Common myeloid progenitor, CD34-positive (primary cell): ENCODE data around the gene PRCD.
A peak's percentile ranks its signal among the peaks of the same experiment; 100 is the strongest.
"Not testable (repeated sequence)": the region's sequence is repeated elsewhere in the genome, so short reads cannot be mapped to it uniquely, and the experiment has no call there.

Experiments used
- CTCF ChIA-PET: fragments of 350-600 bp; sonication (Branson Sonifier 250); formaldehyde crosslinking; loops from one replicate; lab custom pipeline; 2021; ENCODE audit warnings: antibody characterized with exemption; lab: Charles Lee
- POLR2A ChIA-PET: fragments of 350-600 bp; sonication (Branson Sonifier 250); formaldehyde crosslinking; loops from one replicate; lab custom pipeline; 2021; ENCODE audit warnings: antibody characterized with exemption; lab: Charles Lee
- DNase-seq, 3 donors: peaks; one replicate each; pipeline versions ENCODE4 v3.0.0 to v3.0.0-alpha.2; 2013
- H3K27ac ChIP-seq, 2 experiments: 1 replicate in 1 of 2; 2 replicates in 1 of 2; pipeline ENCODE4 v1.7.0; 2013; ENCODE audit warnings: inconsistent platforms in 2 of 2, low read length in 2 of 2, mild to moderate bottlenecking in 2 of 2, low read depth in 1 of 2, moderate library complexity in 1 of 2; ENCODE audit not compliant: severe bottlenecking in 2 of 2, insufficient read depth in 1 of 2, poor library complexity in 1 of 2
- H3K27me3 ChIP-seq, 5 experiments: replicated peaks in 2 of 5; 1 replicate in 3 of 5; 2 replicates in 2 of 5; pipeline versions ENCODE4 v1.6.1 to v1.7.0; 2013; ENCODE audit warnings: low read length in 4 of 5, mild to moderate bottlenecking in 2 of 5, moderate library complexity in 2 of 5, inconsistent platforms in 1 of 5; ENCODE audit not compliant: insufficient read depth in 5 of 5, control insufficient read depth in 4 of 5
- H3K36me3 ChIP-seq, 4 experiments: 1 replicate in 2 of 4; 2 replicates in 2 of 4; pipeline versions ENCODE4 v1.6.1 to v1.7.0; 2013; ENCODE audit warnings: low read length in 3 of 4, control low read depth in 1 of 4, mild to moderate bottlenecking in 1 of 4; ENCODE audit not compliant: control insufficient read depth in 4 of 4, insufficient read depth in 4 of 4
- H3K4me1 ChIP-seq, 4 experiments: 1 replicate in 3 of 4; 2 replicates in 1 of 4; pipeline versions ENCODE4 v1.6.1 to v1.7.1; 2013; ENCODE audit warnings: low read length in 3 of 4, mild to moderate bottlenecking in 3 of 4, control low read depth in 1 of 4, inconsistent platforms in 1 of 4, moderate library complexity in 1 of 4; ENCODE audit not compliant: control insufficient read depth in 4 of 4, insufficient read depth in 4 of 4; ENCODE audit errors: control extremely low read depth in 1 of 4
- H3K4me3 ChIP-seq, 7 experiments: 1 replicate in 4 of 7; 2 replicates in 3 of 7; pipeline versions ENCODE4 v1.5.1 to v1.7.0; 2013; ENCODE audit warnings: mild to moderate bottlenecking in 7 of 7, low read length in 6 of 7, moderate library complexity in 6 of 7, inconsistent platforms in 2 of 7, low read depth in 2 of 7, control low read depth in 1 of 7; ENCODE audit not compliant: insufficient read depth in 4 of 7, control insufficient read depth in 1 of 7; ENCODE audit errors: extremely low read depth in 1 of 7
- H3K9me3 ChIP-seq, 5 experiments: 1 replicate in 4 of 5; 2 replicates in 1 of 5; pipeline versions ENCODE4 v1.6.1 to v1.7.1; 2013; ENCODE audit warnings: low read length in 4 of 5, mild to moderate bottlenecking in 2 of 5, inconsistent platforms in 1 of 5, low read depth in 1 of 5, moderate library complexity in 1 of 5; ENCODE audit not compliant: control insufficient read depth in 4 of 5, insufficient read depth in 2 of 5; ENCODE audit errors: control extremely low read depth in 1 of 5
- WGBS: methylation state at CpG from one replicate; pipeline ENCODE4 v1.1.5; 2013; ENCODE audit not compliant: insufficient coverage; 5-methylcytosine and 5-hydroxymethylcytosine counted together

The PRCD gene

GRCh38 chr17:76504117-76504516 is 35.7 kb upstream of the PRCD start:
- Histone ChIP-seq H3K27ac (no peak overlapping the region), H3K27me3 (no peaks in the 10 kb centered on the region), H3K9me3 (no peaks in the 10 kb centered on the region), H3K4me1 (peaks cover 0 to 38% (median 20%) of the 10 kb centered on the region in 4 experiments), H3K36me3 (no peaks in the 10 kb centered on the region), H3K4me3 (no peak overlapping the region)
- 97% methylated on average over 6 of the region's 7 CpGs for WGBS
- ChIA-PET POLR2A (interaction anchor here (1.3 kb wide), 1 partner anchor 53 kb away, joined by 3 read pairs; no protein-coding TSS in a partner anchor), CTCF (interaction anchor here (0.6 to 37.8 kb wide), 15 partner anchors 8 to 164 kb away, joined by 3 to 787 read pairs (median 3); partner anchors contain the start of genes AANAT and UBE2O)
- peak in 2 of 3 donors; percentile 62 to 68 for DNase-seq

- H3K9me3 ChIP-seq: no peaks in the 10 kb centered on the region
- H3K4me3 ChIP-seq: peak overlapping the region in 1 of 7 experiments; percentile 23
- H3K27me3 ChIP-seq: no peaks in the 10 kb centered on the region
- H3K4me1 ChIP-seq: peaks cover 0 to 17% (median 5%) of the 10 kb centered on the region in 4 experiments
- WGBS: 30% methylated on average over 19 of the region's 24 CpGs
- no peak overlapping the region for H3K27ac ChIP-seq
- peak; percentile 69 to 82 (median 76) for DNase-seq
- ChIA-PET CTCF (interaction anchor here (0.9 to 37.8 kb wide), 16 partner anchors 8 to 118 kb away, joined by 3 to 787 read pairs (median 5); partner anchors contain the start of genes AANAT, ST6GALNAC2 and UBE2O), POLR2A (no interaction called here)
- H3K36me3 ChIP-seq: no peaks in the 10 kb centered on the region
These were observed 33.2 kb upstream of the PRCD start for GRCh38 chr17:76506408-76507345.

- WGBS: 82% methylated on average over 6 of the region's 14 CpGs
- DNase-seq, H3K27me3 ChIP-seq, H3K27ac ChIP-seq, H3K36me3 ChIP-seq, H3K9me3 ChIP-seq, H3K4me3 ChIP-seq, POLR2A ChIA-PET, H3K4me1 ChIP-seq: not testable (repeated sequence)
- CTCF ChIA-PET: interaction anchor here (1.0 to 37.8 kb wide), 12 partner anchors 9 to 127 kb away, joined by 3 to 787 read pairs (median 6); partner anchors contain the start of genes AANAT, ST6GALNAC2 and UBE2O
These were observed 31.3 kb upstream of the PRCD start for GRCh38 chr17:76508472-76509063.

GRCh38 chr17:76510831-76511244 is 29.0 kb upstream of the PRCD start:
- H3K36me3 ChIP-seq: no peaks in the 10 kb centered on the region
- H3K27ac ChIP-seq: no peak overlapping the region
- no peaks in the 10 kb centered on the region for H3K9me3 ChIP-seq
- H3K4me3 ChIP-seq: no peak overlapping the region
- CTCF ChIA-PET: interaction anchor here (0.7 to 37.8 kb wide), 6 partner anchors 9 to 46 kb away, joined by 3 to 787 read pairs (median 4); partner anchors contain the start of genes AANAT, RHBDF2 and UBE2O
- no peak for DNase-seq
- peaks cover 0 to 13% (median 10%) of the 10 kb centered on the region in 4 experiments for H3K4me1 ChIP-seq
- 59% methylated on average over 9 of the region's 9 CpGs for WGBS
- H3K27me3 ChIP-seq: no peaks in the 10 kb centered on the region
- POLR2A ChIA-PET: interaction anchor here (0.6 kb wide), 1 partner anchor 708 kb away, joined by 3 read pairs; no protein-coding TSS in a partner anchor

GRCh38 chr17:76511668-76512365 is 28.0 kb upstream of the PRCD start:
- no peaks in the 10 kb centered on the region for H3K9me3 ChIP-seq
- H3K27ac ChIP-seq: no peak overlapping the region
- peaks cover 0 to 19% (median 18%) of the 10 kb centered on the region in 4 experiments for H3K4me1 ChIP-seq
- no peaks in the 10 kb centered on the region for H3K27me3 ChIP-seq
- H3K36me3 ChIP-seq: no peaks in the 10 kb centered on the region
- no peak overlapping the region for H3K4me3 ChIP-seq
- ChIA-PET POLR2A (interaction anchor here (0.6 kb wide), 1 partner anchor 707 kb away, joined by 3 read pairs; no protein-coding TSS in a partner anchor), CTCF (interaction anchor here (0.9 to 37.8 kb wide), 7 partner anchors 8 to 112 kb away, joined by 3 to 787 read pairs (median 3); partner anchors contain the start of genes AANAT, RHBDF2 and UBE2O)
- WGBS: 90% methylated on average over 4 of the region's 13 CpGs
- no peak for DNase-seq
